HG02678 (cell line): ENCODE results near the gene FAM199X.

ENCODE experiments used
- ATAC-seq: cut with Tn5 transposase; IDR thresholded peaks from one replicate; pipeline ENCODE4 v1.9.1; 2021; ENCODE audit warnings: mild to moderate bottlenecking, moderate library complexity; ENCODE audit not compliant: unreplicated experiment

FAM199X gene

DNA sequence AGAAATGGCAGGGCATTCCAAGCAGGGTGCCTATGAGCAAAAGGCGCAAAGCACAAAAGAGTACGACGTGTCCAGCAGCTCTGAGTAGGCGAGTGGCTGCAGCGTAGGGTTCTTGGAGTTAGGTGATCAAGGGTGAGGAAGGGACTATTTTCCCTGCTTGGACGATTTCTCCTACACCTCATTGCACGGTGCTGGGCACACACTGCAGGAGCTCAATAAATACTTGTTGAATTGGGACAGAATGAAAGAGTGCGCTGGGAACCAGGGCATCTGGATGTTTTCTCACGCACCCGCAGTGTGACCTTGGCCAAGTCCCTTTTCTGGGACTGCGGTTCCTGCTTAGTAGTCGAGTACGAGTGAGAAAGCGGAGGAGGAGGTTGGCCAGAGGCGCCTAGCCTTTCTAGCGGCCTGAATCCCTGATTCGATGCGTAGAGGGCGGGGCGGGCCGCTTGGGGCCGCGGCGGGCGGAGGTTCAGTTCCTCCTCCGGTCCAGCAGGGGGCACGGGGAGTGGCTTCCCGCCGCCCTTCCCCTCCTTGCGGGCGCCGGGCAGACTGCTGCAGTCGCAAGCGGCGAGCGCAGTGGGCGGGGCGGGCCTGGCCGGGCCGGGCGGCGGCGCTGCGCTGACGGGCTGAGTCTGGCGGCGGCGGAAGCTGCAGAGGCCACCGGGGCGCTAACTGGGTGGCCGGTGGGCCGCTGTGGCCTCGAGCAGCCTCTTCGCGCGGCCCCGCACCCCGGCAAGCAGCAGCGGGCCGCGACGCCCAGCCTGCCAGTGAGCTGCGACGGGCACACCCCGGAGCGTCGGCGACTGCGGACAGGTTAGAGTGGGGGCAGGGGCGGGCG lies at the start of gene FAM199X:
TSS of gene FAM199X (plus strand) at position 560 of the 841 bp plus-strand sequence. CDS start 333 bp downstream, outside the sequence.
- ATAC-seq = peak; percentile 94

DNA sequence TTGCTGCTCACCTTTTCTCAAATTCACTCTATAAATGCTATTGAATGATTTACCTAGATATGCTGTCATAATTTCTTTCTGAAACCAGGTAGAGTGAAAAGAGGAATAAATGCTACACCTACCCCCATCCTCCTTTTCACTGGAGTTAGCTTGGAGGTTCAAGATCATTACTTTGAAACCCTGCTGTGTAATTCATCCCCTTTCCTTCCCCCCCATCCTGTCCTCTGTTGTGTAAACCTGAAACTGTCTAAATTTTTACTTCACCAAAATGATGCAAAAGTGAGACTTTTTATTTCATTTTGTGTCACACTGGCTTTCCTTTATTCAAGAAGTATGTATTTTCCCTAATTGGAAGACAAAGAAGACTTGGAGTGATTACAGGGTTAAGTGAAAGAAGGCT lies 48.5 kb upstream of the FAM199X start:
- no peak for ATAC-seq

DNA sequence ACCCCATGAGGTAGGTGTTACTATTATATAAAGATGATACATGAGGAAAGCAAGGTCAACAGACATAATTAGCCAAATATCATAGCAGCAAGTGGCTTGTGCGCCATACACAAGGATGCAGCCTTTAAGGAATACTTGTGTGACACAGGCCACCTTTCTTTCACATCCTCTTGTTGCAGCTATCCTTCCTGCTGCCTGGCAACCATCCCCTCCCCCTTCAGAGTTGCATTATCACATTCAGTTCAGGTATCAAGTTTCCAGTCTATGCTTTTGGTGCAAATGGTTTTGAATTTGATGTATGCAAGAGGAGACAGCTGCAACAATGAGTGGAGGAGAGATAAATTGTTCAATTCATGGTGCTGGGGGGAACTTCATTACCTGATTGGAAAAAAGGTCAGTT lies 47.5 kb upstream of the FAM199X start:
- ATAC-seq = no peak

DNA sequence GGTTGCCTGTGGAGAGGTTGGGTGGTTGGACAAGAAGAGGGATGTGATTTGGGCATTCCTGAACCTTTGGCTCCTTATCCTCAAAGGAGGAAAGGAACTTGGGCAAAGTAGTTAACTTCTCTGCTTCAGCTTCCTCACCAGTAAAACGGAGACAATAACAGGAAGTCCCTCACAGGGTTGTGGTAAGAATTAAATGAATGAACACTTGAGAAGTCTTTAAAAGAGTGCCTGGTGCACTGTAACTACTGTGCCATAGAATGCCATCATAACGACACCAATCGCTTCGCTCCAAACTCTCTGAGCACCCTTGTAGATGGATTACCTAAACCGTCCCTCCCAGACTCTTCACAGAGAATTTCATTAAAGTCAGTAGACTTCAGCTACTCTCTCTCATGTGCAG lies 43.4 kb upstream of the FAM199X start:
- ATAC-seq = no peak

DNA sequence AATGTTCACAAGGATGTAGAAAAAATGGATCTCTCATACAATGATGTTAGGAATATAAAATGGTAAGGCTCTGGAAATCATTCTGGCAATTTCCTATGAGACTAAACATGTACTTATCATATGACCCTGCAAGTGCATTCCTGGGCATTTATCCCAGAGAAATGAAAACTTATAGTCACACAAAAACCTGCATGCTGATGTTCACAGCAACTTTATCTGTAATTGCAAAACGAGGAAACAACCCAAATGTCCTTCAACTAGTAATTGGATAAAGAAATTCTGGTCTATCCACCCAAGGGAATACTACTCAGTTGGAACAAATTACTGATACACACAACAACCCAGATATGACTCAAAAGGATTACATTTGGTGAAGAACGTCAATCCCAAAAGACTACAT lies 39.4 kb upstream of the FAM199X start:
- no peak for ATAC-seq

DNA sequence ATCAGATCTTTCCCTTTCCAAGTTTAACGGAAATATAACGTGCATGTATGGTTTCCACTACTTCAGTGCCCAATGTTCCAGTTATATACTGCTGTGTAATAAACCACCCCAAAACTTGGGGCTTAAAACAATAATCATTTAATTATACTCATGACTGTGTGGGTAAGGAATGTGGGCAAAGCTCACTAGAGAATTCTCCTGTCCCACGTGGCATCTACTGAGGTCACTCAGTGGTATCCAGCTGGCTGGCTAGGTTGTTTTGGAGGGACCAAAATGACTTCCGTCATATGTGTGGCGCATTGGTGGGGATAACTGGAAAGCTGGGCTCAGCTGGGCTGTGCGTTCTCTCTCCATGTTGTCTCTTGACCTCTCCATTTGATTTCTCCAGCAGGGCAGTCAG lies 35.4 kb upstream of the FAM199X start:
- no peak for ATAC-seq

DNA sequence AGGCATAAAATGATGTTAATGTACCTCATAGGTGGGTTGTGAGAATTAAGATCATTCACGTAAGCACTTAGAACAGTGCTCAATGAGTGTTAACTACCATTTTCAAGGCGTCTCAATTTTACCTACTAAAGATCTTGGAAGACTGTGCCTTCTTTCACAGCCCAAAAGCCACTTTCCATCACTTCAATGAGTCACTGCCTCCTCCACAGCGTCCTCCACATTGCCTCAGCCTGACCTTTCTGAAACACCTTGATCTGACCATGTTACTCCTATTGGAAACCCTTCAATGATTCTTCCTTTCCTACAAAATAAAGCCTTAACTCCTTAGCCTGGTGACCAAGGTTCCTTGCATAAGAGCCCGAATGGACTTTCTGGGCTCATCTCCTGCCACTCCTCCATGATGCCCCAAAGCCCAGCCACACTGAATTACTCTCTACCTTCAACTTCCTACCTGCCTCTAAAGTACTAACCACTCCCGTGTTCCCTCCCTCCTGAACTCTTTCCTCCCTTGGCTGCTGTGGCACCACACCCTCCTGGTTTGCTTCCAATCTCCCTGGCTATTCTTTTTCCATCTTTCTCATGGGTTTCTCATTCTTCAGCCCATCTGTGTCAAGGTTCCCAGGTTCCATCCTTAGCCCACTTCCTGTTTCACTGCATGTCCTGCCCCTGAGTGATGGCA lies 31.5 kb upstream of the FAM199X start:
- no peak for ATAC-seq

DNA sequence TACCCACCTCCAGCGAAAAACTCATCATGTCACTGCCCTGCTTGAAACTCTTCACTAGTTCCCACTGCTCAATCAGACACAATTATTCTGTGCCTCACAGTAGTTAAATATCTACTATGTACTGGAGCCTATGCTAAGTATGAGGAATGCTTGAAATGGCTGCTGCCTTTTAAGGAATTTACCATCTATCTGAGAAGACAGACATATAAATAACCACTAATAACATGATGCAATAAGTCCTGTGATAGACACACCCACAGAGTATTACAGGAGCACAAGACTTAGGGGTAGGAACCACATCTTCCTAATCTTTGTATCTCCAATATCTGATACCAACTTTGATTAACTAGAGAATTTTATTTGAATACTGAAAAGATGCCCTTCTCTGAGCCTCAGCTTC lies 30.6 kb upstream of the FAM199X start:
- ATAC-seq = no peak

DNA sequence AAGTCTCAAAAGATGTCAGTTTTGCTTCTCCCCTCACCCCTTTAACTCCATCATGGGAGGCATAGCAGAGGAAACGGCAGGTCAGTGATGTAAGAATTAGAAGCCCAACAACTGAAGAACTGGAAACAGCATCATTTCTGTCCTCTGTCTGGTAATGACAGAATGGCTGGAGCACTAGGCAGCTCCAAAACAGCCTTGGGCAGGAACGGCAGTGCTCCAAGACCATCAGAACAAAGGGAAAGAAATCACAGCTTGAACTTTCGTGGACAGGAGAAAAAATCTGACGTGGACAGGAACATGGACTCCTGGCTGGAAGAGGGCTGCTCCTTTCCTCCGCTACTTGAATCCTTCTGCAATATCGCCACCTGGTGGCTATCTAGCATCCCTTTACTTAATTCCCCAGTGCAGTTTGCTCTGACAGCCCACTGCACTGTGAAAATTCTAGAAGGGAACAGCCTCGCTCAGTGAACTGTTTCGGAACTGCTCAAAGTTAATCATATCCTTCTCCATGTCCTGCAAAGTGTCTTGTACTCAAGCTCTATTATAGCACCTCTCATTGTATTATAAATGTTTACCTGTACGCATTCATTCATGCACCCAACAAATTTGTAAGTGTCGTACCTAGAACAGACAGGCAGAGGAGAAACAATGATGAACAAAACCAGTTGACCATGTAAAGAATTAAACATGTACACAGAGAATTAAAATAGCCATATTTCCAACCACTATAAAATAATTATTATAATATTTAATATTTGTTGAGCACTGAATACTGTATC lies 29.8 kb upstream of the FAM199X start:
- ATAC-seq = peak; percentile 84

DNA sequence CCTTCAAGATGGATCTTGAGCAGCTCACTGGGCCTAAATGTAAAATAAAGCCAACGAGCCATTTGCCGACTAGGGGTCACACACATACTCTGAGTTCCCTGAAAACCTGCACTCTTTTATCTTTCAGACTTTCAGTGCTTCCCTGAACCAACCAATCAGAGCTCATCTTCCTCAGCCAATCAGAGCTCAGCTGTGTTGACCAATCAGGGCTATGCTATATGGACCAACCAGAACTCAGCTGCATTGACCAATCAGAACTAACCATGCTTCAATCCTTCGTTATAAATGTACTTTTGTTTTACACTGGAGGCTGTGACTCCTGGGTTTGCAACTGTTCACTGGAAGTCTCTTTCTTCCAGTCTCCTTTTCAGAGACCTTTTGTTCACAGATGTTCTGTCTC lies 28.8 kb upstream of the FAM199X start:
- ATAC-seq = no peak

DNA sequence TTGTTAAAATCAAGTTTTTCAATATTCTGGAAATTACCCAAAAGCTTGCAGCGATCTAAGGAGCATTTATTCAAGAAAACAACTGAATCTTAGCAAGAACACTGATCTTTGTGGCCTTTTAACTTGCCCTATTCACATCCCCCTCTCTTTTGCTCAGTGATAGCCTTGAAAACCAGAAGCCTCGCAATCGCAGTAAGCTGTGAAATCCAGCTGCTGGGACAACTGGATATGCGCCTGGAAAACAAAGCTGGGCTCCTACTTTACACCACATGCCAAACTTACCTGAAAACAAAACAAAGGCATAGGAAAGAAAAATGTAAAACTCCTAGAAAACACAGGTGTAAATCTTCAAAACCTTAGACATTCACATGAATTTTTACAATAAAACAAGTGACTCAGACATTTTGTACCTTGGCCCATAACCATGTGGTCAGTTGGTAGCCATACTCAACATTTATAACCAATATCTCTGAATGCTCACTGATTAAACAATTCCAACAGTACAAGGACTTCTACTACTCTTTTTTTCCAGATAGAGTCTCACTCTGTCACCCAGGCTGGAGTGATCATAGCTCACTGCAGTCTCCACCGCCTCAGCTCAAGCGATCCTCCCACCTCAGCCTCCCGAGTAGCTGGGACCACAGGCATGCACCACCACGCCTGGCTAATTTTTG lies 25.0 kb upstream of the FAM199X start:
- no peak for ATAC-seq

DNA sequence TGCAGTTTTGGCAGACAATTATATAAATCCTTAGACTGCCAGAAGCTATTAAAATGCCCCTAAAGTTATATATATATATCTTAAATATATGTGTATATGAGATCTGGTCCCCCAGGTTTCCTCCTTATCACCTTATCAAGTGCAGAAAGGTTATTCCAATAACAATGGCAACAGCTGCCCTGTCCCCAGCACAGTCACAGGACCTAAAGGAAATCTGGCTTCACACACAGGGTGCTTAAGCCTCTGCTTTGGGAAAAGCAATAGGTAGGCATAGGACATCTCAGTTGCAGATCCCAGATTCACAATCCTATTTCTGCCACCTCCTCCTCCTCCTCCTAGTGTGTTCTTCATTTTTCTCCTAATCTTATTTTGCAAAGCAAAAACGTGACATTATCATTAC lies 15.2 kb upstream of the FAM199X start:
- no peak for ATAC-seq

DNA sequence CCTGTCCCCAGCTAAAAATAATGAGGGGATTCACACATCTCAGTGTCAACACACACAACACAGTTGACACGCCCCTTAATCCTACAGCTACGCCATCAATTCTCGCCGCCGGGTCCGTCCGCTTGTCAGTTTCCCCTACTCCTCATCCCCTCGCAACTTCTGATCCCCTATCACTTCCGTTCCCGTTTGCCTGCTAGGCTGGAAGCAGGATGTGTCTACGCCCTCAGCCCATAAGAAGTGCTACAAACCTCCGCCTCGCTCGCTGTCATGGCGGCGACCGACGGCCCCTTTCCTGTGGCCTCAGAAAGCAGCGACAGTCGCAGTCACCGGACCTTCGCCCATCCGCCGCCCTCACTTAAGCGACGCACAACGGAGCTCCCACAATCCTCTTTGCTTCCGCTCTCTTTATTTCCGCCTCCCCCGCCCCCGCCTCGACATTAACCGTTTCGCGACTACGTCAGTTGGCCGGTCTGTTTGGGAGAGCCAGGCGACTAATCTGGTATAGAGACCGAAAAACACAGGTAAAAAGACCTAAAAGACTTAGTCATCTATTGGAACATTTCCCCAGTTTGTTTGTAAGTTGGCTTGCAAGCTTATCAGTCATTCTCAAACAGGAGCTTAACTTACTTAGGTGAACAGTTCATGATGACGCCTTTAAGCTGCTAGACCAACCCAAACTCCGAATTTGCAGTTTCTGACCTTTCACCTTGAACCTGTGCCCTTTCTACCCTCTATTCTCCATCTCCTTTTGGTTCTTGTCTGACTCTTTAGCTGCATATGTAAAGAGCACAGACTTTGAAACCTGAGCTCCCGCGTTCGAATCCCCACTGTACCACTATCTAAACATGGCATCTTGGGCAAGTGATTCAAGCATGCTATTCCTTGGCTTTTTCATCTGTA lies 9.4 kb upstream of the FAM199X start, which contains the start of gene SLC25A53:
TSS of gene SLC25A53 (minus strand) at position 380 of the 900 bp plus-strand sequence. CDS start 51,752 bp downstream, outside the sequence.
- peak; percentile 90 for ATAC-seq

DNA sequence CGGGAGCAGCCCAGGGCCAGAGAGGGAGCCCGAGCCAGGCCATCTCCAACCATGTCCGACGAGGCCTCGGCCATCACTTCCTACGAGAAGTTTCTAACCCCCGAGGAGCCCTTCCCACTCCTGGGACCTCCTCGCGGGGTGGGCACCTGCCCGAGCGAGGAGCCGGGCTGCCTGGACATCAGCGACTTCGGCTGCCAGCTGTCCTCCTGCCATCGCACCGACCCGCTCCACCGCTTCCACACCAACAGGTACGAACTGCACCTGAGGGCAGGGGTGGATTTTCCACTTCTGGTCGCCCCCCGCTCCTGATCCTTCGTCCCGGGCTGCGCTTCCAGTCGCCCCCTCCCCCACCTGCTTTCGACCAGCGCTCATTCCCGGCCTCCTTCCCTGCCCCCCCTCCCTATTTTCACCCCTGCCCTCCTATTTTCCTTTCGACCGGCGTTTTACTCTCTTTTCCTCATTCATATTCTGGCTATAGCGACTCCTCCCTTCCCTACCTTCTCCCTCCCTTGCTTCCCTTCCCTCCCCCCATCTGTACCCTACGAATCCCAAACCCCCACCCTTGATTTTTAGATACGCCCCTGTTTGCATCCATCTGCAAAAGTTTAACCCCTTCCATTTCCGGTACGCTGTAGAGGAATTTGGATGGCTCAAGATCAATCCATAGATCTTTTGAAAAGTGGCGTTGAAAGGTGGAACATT lies 633 bp downstream of the FAM199X start:
- ATAC-seq = no peak

DNA sequence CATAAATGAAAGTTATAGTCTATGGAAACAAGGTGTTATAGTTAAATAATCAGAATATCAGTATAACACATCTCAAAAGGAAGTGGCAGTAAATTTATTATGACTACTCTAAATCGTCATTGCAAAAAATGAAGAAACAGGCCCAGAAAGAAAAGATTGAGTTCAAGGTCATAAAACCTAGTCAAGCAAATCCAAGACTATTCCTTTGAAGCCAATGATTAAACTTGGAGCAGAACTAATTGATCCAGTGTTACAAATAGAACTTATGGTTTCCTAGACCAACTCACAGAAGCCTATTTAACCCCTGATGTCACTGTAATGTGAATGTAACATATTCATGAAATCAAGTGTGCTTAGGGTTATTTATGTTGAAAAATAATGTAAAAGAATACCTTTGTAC lies 1.9 kb downstream of the FAM199X start:
- no peak for ATAC-seq

DNA sequence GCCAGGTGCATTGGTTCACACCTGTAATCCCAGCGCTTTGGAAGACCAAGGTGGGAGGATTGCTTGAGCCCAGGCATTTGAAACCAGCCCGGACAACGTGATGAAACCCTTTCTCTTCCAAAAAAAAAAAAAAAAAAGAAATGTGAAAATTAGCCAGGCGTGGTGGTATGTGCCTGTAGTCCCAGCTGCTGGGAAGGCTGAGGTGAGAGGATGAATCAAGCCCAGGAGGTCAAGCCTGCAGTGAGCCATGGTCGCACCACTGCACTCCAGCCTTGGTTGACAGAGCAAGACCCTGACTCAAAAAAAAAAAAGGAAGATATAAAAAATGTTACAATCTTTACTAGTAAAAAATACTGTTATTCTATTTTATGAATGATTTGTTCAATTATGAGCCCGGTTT lies 5.9 kb downstream of the FAM199X start:
- ATAC-seq = no peak

DNA sequence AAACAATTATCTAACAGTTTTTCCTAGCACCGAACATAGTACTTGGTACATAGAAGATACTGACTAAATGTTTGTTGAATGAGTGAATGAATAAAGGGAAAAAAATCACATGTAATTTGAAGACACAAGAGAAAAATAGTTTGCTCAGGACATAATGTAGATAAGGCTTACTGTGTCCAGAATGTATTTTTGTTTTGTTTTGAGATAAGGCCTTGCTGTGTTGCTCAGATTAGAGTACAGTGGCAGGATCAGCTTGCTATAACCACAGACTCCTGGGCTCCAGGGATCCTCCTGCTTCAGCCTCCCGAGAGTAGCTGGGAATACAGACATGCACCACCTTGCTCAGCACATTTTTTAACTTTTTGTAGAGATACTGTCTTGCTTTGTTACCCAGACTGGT lies 6.5 kb downstream of the FAM199X start:
- no peak for ATAC-seq

DNA sequence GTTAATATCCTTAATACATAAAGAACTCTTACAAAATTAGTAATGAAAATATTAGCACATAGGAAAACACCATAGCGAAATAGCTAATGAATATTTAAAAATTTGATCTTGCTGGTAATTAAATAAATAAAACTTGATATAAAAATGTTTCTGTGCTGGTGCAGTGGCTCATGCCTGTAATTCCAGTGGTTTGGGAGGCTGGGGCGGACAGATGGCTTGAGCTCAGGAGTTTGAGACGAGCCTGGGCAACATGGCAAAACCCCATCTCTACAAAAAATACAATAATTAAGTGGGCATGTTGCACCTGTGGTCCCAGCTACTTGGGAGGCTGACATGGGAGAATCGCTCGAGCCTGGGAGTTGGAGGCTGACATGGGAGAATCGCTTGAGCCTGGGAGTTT lies 7.6 kb downstream of the FAM199X start:
- no peak for ATAC-seq

DNA sequence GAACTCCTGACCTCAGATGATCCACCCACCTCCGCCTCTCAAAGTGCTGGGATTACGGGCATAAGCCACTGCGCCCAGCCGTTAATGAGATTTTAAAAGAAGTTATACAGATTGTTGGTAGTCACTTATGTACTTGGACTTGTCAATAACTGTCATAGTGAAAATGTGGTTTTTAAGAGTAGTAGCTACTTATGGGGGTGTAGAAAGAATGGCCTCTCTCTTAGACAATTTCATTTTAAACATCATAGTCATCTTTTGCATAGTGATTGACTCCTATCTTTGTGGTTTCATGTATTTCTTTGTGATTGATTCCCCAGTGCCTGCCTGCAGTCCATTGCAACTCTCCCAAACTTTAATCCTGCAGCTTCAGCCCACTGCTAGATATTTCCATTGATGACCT lies 17.4 kb downstream of the FAM199X start:
- ATAC-seq = no peak
